HG03571 (cell line): ENCODE measurements around the gene WFDC2.
"Not testable (repeated sequence)": the region's sequence is repeated elsewhere in the genome, so short reads cannot be mapped to it uniquely, and the experiment has no call there.

Experiments used
- ATAC-seq: cut with Tn5 transposase; IDR thresholded peaks from one replicate; pipeline ENCODE4 v1.9.1; 2021; ENCODE audit not compliant: unreplicated experiment

Gene WFDC2

DNA sequence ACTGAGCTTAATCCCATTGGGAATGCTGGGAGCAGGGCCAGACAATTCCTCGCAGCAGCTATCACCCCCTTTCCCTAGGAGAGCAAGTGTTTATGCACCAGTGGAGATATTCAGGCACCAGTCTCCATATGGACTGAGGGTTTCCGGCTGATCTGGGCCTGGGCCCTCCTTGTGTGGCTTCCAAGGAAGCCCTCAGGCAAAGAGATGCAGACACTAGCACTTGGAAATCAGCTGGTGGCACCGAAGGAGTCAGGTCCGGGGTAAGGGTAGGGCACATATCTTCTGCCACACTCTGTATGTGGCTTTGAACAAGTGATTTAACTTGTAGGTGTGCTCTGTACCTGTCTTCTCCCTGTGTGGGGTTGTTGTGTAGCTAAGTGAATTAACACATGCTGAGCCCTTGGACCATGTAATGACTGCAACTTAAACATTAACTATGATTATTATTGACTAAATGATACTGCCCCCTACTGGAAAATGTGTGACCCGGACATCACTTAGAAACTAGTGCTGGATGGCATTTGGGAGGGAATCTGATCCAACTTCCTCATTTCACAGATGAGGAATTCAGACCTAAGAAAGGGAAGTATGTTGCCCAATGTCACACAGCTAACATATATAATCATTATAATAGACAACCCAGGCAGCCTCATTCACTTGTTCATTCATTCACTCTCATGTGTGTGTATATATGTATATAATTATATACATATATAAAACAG, 19.3 kb upstream of the WFDC2 start:
- no peak for ATAC-seq

DNA sequence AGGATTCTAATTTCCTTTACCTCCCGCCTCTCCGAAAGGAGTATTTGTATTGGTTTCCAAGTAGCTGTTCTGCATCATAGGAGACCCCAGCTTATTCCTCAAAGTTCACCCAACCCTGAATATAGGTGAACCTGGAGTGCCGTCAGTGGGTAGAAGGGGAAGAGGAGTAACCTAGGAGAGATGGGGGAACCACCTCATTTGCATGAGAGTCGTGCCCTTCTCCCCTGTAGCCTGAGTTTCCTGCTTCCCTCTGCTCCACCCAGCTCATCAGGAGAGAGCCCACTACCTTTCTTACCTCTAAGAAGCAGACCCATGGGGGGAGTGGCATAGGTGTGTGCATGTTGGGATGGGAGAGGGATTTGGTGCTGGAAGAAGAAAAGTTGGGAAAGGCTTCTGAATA, 17.3 kb upstream of the WFDC2 start:
- no peak for ATAC-seq

DNA sequence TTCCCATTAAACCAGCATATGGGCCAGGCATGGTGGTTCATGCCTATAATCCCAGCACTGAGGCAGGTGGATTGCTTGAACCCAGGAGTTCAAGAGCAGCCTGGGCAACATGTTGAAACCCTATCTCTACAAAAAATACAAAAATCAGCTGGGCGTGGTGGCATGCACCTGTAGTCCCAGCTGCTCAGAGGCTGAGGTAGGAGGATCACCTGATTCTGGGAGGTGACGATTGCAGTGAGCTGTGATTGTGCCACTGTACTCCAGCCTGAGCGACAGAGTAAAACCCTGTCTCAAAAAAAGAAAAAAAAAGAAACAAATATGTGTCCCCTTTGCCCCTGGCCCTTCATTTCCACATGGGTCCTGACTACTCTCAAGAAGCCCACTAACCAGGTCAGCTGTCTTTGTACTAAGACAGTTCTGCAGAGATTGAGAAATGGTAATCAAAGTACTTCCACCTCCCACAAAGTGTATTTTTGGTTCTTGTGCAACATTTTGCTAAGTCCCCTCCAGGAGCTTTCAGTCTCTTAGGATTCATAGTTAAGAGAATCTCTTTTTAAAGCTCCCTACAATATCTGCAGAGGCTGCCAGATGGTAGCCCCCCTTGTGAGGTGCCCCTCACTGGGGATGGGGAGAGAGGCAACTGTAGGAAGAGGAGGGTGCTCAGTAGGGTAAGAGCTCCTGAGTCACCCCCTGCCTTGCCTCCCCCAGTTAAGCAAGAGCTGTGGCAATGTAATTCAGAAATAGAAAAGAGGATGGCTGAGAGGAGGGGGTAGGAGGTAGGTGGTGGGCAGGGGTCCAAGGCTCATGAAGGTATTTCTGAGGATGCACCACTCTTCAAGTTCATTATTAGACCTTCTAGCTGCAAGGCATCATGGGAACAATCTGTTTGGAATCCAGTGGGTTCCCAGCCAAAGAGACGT, 16.5 kb upstream of the WFDC2 start:
- no peak for ATAC-seq

DNA sequence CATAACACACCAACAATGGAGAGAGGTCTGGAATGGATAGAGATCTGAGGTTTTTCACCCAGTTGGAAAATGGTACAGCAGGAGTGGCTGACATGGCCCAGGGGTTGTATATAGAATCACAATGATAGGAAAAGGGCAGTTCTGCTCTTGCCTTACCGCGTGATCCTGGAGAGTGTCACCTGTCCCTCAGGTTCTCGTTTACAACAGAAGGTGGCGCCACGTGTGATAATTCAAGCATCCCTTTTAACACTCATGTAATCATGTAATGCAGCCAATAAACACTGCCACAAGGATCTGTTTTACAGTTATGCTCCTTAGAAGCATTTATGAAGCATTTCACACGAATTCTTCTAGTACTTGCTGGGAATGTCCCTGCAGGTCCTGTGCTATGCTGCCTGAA, 12.9 kb upstream of the WFDC2 start:
- no peak for ATAC-seq

DNA sequence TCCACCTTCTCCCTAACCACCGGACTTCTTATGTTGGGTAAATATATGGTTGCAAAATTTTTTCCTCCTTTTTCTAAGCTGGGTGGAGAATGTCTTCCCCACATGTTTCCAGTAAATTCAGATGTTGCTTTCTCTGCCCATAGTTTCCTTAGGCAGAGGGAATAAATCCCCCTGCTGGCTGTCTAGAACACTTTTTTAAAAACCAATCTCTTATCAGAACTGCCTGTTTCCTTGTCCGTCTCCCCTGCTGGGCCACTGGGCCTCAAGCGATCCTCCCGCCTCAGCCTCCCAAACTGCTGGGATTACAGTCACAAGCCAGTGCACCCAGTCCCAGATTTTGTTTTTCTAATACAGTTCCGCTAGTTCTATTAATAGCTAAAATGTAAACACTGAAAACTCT, 9.9 kb upstream of the WFDC2 start:
- no peak for ATAC-seq

DNA sequence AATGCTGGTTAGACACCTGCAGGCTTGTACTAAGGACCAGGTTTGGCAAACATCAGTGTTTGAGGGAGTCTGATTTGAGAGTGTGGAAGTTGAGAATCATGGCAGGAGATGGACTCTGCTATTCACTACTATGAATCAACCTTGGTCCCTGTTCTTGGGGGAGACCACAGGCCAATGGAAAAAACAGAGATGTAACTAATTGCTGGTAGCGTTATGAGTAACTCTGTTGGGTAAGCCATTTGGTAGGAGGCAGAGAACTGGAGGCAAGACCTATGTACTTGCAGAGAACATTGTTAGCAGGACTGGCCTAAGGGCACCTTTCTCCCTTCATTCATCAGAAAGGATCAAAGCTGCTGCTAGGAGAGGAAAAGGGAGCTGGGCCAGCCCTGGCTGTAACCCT, 8.3 kb upstream of the WFDC2 start:
- no peak for ATAC-seq

DNA sequence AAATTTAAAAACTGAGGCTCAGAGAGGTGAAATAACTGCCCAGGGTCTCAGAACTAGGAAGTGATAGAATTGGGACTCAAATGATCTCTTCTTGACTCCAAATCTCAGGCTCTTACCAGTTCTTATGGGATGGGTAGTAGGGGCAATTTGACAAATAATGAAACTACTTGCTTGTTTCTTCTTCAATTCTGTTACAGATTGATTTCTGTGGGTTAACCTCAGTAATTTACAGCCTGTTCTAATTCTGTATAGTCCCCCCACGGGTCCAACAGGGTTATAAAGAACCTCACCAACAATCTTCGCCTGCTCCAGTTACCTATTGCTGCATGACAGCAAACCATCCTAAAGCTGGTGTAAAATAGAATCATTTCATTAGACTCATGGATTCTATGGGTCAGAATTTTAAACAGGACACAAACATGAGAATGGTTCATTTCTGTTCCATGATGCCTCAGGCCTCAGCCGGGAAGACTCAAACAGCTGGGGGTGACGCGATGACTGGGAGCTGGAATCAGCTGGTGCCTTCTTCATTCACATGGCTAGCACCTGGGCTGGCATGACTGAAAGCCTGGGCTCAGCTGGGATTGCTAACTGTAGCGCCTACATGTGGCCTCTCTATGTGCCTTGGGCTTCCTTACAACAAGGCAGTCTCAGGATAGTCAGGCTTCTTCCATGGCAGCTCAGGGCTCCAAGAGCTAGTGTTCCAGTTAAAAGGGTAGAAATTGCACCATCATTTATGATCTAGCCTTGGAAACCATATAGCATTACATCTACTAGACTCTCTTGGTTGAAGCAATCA, 6.6 kb upstream of the WFDC2 start:
- ATAC-seq: no peak

DNA sequence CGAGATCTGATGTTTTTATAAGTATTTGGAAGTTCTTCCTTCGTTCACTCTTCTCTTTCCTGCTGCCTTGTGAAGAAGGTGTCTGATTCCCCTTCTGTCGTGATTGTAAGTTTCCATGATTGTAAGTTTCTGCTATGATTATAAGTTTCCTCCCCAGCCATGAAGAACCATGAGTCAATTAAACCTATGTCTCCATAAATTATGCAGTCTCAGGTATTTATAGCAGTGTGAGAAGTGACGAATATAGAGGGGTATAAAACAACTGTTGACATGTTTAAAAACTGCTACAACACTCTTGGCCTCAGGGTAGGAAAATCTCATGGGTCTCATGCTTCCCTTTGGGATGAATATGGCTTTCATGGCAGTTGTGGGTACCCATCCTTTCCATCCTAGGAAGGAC, 5.8 kb upstream of the WFDC2 start:
- ATAC-seq: no peak

DNA sequence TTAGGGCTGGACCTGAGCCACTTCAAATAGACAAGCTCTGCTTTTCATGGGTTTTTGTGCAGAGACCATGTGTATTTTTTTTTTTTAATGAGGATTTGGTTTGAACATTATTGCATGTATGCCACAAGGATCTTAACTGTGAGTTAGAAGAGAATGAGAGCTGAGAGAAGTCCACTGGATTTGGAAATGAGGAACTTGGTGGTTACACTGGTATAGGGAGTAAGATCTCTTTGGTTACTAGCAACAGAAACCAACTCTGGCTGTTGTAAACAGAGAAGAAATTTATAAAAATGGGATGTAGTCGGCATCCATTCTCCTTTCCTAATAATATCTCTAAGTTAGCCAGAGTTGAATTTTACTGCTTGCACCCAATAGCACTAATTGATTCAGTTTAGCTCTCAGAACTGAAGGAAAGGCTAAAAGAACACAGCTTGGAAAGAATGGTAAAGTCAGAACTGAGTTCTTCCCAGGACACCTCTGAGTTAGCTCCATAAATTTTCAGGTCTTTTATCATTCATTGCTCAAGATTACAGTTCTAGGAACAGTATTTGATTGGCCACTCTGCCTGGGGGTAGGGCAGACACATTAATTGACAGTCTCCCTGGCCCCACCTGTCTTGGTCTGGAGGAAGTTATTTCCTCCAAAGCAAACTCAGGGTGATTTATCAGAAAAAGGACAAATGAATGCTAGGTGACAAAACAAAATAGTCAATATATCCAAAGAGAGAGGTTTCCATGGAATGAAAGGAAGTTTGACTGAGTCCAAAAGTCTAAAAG, 3.9 kb upstream of the WFDC2 start:
- ATAC-seq: no peak

DNA sequence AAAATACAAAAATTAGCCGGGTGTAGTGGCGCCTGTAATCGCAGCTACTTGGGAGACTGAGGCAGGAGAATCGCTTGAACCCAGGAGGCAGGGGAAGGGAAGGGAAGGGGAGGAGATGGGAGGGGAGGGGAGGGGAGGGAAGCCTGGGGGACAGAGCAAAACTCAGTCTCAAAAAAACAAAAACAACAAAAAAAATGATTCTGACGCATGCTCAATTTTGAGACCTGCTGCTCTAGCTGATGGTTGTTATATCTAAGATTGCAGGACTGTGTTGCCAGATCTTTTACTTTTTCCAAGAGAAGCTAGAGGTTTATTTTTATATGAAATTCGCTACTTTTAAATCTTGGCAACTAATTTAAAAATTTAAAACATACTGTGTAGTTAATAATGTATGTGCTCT, 2.4 kb upstream of the WFDC2 start:
- no peak for ATAC-seq

DNA sequence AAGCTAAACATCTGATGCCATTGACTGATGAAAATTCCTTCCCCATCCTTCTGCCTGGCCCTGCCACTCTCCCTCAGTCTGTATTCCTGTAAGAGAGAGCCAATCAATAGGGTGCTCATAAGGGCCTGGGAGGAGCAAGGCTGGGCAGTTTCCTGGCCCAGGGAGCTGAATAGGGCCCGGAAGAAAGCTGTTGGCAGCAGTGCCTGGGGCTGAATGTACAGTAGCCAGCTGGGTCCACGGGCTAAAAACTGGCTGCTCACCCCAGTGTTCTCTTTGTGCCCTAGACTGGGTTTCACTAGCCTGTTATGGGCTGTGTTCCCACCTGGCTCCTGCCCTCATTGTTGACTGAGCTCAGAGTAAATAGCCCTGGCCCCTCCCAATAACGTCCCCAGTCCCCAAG, 1.7 kb upstream of the WFDC2 start:
- no peak for ATAC-seq

DNA sequence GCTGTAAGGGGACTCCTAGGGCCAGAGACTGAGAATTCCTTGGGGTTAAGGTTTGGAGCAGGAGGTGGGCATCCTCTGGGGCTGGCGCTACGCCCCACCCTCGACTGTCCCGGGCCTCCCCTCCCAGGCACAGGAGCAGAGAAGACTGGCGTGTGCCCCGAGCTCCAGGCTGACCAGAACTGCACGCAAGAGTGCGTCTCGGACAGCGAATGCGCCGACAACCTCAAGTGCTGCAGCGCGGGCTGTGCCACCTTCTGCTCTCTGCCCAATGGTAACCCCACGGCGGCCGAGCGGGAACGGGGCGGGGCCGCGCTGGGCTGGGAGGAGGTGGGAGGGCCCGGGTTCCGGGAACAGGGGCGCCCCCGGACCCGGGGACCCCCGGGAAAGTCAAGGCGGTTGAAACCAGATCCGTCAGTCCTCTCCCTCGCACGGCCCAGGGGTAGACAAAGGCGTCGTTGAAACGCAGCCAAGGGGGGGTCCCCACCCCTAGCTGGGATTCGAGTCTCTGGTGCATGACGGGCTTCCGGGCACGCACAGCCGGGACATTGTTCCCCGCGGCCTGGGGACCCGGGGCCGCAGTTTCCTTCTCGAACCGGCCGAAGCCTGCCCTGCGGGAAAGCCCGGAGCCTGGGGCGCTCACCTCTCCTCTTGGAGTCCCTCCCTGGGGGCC, 844 bp downstream of the WFDC2 start:
- peak; percentile 60 for ATAC-seq

DNA sequence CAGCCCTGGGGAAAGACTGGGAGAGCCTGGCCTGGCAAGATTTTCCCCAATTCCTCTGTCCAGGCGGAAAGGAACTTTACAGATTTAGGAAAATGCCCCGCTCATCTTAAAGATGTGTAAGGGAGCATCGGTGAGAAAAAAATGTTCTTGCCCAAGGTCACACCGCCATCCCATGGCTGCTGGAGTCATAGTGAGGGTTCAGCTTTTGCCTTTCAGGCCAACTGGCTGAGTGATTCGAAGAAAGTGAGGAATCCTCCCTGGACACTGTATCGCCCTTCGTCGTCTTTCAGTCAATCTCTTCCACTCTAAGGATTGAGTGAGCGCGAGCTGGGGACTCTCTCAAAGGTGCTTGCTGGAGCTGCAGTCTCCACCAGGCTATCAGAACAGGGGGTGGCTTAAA, 1.4 kb downstream of the WFDC2 start:
- ATAC-seq: peak; percentile 13

DNA sequence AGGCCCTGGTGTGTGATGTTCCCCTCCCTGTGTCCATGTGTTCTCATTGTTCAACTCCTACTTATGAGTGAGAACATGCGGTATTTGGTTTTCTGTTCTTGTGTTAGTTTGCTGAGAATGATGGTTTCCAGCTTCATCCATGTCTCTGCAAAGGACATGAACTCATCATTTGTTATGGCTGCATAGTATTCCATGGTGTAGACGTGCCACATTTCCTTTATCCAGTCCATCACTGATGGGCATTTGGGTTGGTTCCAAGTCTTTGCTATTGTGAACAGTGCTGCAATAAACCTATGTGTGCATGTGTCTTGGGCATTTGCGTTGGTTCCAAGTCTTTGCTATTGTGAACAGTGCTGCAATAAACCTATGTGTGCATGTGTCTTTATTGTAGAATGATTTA, 2.7 kb downstream of the WFDC2 start:
- not testable (repeated sequence) for ATAC-seq

DNA sequence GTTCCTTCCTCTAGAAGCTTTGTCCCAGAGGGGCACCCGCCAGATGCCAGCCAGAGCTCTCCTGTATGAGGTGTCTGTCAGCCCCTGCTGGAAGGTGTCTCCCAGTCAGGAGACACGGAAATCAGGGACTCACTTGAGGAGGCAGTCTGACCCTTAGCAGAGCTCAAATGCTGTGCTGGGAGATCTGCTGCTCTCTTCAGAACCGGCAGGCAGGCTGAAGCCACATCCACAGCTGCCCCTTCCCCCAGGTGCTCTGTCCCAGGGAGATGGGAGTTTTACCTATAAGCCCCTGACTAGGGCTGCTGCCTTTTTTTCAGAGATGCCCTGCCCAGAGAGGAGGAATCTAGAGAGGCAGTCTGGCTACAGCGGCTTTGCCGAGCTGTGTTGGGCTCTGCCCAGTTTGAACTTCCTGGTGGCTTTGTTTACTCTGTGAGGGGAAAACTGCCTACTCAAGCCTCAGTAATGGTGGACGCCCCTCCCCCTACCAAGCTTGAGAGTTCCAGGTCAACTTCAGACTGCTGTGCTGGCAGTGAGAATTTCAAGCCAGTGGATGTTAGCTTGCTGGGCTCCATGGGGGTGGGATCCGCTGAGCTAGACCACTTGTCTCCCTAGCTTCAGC, 8.1 kb downstream of the WFDC2 start:
- not testable (repeated sequence) for ATAC-seq

DNA sequence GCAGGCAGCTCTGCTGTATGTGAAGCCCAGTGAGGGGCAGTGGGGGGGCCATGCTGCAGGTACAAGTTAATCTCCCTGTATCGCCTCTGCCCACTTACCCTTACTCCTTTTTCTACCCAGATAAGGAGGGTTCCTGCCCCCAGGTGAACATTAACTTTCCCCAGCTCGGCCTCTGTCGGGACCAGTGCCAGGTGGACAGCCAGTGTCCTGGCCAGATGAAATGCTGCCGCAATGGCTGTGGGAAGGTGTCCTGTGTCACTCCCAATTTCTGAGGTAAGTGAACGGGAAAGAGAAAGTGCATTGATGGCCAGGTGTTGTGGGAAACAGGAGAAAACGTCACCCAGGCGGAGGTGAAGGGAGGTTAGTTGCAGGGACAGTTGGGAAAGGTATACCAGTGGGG, 10.3 kb downstream of the WFDC2 start:
- ATAC-seq: no peak

DNA sequence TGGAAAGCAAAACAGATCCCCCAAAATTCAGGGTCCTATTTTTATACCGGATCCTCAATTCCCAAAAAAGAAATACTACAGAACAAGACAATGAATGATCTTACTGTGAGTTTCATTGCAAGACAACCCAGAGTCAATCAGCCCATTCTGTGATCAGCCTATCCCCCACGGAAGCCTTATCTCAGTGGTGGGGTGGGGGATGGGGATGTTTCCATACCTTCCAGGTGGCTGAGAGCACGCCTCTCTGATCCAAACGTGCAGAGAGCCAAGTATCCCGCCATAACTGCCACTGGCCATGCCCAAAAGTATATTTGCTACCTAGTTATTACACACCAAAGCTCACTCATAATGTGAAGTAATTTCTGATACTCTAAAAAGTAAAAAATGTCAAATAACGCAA, 15.1 kb downstream of the WFDC2 start:
- no peak for ATAC-seq

DNA sequence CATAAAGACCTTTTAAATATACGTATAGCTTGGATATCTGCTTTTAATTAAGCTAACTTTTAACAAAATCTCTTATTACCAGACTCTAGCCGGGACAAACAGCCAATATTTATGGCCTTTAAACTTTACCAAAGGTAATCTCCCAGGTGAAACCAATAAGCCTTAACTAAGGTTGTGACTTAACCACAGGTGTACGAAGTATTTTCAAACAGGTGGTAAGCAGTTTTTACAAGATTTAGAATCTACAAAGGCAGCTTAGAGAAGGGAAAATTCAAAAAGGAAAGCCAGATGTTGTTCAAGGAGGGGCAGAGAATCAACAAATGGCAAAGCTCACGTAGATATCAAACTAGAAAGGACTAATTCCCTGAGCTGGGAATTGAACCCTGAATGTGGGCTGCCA, 15.8 kb downstream of the WFDC2 start:
- ATAC-seq: no peak

DNA sequence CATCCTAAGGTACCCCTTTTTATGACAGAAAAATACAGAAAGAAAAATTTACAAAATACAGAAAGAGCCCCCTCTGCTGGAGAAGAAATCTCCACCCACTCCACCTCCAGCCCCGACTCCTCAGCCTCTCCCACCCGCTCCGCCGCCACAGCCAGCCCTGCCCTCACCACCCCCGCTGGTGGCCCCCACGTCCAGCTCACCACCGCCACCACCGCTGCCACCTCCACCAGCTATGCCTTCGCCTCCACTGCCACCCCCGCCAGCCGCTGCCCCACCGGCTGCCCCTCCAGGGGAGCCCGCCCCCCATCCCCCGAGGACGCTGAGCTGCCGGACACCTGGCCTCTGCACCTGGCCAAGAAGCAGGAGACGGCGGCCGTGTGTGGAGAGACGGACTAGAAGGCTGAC, 17.7 kb downstream of the WFDC2 start:
- no peak for ATAC-seq

DNA sequence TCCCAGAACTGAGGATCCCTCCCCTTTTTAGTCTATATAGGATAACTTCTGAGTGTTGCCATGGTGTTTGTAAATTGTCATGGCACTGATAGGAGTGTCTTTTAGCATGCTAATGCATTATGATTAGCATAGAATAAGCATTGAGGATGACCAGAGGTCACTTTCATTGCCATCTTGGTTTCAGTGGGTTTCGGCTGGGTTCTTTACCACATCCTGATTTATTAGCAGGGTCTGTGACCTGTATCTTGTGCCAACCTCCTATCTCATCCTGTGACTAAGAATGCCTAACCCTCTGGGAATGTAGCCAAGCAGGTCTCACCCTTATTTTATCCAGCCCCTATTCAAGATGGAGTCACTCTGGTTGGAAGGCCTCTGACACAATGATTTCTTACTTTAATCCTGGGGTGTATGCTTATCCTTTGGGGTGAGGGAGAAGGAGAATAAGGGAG, 19.6 kb downstream of the WFDC2 start:
- no peak for ATAC-seq
